HG03103 (cell line): ENCODE data around the gene MMP25.
A peak's percentile ranks its signal among the peaks of the same experiment; 100 is the strongest.
"Not testable (repeated sequence)": the region's sequence is repeated elsewhere in the genome, so short reads cannot be mapped to it uniquely, and the experiment has no call there.

Experiments used
- ATAC-seq: cut with Tn5 transposase; IDR thresholded peaks from one replicate; pipeline ENCODE4 v1.9.1; 2021; ENCODE audit warnings: low read depth; ENCODE audit not compliant: unreplicated experiment

The MMP25 gene

DNA sequence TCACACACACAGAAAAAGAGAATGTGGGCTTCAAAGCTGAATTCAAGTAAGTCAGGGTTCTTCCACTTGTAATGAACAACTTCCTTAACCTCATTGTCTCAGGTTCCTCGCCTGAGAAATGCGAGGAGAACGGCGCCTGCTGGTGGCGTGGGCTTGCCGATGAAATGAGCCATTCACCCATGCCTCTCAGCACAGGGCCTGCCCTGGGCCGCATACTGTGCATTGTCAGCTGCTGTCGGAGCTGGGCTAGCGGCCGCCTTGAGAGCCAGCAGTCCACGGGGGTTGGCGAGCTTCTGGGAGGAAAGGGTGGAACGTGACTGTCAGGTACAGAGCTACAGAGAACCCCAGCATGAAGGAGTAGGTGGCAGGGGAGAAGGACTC is 7.0 kb downstream of the MMP25 start:
- ATAC-seq, result not testable (repeated sequence)

DNA sequence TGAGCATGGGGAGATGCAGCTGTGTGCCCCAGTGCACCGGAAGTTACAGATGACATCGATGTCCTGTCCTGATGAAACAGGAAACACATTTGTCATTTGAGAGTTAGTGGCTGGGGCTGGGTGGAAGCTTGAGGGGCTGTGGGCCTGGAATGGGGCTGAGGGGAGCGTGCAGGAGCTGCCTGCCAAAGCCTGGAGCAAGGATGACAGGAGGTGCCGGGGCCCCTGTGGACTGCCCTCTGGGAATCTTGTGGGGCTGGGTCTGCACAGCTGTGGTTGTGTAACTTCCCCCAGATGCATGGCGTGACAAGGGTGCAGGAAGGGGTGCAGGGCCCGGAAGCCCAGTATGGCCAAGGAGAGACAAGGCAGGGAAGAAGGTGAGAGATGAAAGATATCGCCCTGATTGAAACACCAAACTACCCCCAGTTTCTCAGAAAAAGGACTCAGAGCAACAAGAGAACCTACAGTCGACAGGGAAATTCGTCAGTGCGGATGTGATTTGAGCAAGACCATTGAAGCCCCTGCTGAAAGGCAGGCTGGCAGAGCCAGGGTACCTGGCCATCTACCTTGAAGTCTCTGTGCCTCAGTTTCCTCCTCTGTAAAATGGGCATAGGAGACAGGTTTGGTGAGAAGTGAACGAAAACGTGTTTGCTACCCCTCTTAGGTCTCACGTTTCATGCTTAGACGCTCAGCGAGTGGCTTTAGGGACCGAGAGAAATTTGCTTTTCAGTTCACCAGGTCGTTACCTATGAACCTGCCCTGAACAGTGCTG is 8.8 kb downstream of the MMP25 start:
- ATAC-seq, result no peak

DNA sequence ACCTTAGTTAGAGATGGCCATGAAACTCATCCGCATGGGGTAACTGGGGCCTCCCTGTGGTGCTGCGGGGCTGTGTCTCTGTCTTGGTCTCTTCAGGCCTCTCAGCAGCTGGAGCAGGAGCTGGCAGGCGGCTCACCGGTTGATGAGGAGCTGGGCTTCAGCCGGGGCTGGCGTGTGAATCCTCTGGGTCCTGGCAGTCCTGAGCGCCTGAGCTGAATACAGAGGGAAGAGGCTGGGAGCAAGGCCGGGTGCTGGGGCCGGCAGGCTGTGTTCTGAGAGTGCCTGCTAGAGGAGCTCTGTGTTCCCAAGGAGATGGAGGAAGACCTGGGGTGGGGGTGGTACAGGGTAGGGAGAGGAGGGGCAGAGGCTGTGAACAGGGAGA is 9.4 kb downstream of the MMP25 start:
- not testable (repeated sequence) for ATAC-seq

DNA sequence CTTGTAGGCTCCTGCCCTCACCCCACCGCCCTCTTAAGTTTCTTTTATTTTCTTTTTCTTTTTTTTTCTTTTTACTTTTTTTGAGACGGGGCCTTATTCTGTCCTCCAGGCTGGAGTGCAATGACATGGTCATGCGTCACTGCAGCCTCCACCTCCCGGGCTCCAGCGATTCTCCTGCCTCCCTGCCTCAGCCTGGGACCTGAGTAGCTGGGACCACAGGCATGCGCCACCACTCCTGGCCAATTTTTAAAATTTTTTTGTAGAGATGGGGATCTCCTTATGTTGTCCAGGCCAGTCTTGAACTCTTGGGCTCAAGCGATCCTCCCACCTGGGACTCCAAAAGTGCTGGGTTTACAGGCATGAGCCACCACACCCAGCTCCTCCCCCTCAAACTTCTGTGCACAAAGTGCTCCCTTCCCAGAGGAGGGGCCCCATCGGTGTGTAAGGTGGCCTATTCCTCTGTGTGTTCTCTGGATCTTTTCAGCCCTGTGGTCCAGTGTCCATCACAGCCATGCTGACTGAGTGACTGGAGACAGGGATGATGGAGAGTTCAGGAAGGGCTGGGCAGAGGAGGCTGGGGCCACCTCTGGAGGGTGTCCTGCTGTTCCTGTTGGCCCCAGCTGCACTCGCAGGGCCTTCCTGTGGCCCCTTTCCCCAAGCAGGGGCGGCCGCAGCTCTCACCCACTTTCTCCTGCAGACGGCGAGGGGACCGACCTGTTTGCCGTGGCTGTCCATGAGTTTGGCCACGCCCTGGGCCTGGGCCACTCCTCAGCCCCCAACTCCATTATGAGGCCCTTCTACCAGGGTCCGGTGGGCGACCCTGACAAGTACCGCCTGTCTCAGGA is 10.2 kb downstream of the MMP25 start:
- no peak for ATAC-seq

DNA sequence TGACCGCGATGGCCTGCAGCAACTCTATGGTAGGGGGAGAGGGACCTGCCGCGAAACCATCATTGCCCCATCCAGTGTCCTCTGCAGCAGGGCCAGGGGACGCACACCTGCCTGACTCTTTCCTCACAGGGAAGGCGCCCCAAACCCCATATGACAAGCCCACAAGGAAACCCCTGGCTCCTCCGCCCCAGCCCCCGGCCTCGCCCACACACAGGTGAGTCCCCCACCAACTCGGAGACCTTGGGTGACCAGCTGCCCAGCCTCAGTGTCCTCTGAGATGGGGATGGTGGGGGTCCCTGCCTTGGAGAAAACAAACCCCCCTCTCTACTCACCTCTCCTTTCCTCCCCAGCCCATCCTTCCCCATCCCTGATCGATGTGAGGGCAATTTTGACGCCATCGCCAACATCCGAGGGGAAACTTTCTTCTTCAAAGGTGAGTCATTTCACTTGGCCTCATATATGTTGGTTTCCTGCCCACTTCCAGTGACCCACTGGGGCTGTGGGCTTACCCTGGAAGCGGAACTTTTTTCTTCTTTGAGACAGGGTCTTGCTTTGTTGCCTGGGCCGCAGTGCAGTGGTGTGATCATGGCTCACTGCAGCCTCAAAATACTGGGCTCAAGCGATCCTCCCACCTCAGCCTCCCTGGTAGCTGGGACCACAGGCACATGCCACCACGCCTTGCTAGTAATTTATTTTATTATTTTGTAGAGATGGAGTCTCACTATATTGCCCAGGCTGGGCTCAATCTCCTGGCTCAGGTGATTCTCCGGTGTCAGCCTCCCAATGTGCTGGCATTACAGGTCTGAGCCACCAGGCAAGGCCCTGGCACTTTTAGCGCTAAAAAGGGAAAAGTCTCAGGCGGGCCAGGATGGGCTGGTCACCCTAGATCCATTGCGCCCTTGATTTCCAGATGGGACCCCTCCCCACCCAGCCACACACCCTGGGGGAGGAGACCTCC is 11.1 kb downstream of the MMP25 start:
- ATAC-seq, result no peak

DNA sequence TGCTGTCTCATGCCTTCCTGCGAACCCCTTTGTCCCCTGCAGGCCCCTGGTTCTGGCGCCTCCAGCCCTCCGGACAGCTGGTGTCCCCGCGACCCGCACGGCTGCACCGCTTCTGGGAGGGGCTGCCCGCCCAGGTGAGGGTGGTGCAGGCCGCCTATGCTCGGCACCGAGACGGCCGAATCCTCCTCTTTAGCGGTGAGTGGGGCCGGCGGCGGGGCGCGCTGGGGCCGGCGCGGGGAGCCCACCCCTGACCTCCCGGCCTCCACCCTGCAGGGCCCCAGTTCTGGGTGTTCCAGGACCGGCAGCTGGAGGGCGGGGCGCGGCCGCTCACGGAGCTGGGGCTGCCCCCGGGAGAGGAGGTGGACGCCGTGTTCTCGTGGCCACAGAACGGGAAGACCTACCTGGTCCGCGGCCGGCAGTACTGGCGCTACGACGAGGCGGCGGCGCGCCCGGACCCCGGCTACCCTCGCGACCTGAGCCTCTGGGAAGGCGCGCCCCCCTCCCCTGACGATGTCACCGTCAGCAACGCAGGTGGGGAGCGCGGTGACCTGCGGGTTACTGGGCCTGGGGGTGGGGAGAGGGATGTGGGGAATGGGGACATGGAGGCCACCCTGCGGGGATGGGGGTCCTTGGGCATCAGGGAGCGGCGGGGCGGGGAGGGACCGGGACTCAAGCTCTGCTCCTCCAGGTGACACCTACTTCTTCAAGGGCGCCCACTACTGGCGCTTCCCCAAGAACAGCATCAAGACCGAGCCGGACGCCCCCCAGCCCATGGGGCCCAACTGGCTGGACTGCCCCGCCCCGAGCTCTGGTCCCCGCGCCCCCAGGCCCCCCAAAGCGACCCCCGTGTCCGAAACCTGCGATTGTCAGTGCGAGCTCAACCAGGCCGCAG is 12.0 kb downstream of the MMP25 start:
- no peak for ATAC-seq

DNA sequence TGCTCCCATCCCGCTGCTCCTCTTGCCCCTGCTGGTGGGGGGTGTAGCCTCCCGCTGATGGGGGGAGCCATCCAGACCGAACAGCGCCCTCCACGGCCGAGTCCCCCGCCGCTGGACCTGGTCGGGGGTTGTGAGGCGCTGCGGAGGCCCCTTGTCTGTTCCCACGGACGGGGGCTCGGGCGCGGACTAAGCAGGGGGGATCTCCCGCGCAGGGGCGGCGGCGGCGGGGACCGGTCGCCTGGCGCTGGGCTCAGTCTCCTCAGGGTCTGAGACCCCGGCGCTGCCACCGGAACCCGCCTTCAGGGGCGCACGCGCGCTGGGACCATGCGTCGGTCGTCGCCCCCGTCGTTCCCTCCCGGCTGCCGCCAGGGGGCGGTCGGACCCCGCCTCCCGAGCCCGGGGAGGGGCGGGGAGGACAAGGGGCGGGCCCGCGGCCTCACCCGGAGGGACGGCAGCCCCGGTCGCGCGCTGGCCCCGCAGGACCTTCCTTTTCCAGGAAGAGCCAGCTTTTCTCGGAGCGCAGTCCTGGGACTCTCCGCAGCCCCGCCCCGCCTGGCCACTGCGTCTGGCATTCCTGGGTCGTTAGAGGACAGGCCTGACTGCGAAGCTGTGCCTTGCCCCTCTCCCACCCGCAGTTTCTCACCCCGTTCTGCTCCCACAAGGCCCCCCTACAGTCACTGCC is 12.8 kb downstream of the MMP25 start:
- ATAC-seq, result peak; percentile 72

DNA sequence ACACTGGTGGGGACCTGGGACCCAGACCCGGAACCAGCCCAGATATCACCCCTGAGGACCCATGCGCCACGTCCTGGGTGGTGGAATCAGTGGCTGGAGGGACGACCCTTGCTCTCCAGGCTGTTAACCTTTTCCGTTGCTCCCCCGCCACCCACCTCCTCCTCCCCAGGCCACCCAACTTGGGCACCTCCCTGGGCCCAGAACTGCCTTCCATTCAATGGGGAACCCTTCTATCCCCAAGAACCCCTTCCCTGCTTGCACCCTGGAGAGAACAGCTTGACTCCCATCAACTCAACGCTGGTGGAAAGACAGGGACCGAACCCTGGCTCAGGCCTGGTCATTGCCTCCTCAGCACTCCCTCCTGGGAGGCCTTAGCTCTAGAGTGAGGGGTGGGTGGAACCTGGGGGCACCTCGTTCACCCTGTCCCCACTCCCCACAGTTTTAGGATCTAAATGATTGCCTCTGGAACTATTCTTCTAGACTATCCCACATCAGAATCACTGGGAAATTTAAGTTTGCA is 13.4 kb downstream of the MMP25 start:
- no peak for ATAC-seq

DNA sequence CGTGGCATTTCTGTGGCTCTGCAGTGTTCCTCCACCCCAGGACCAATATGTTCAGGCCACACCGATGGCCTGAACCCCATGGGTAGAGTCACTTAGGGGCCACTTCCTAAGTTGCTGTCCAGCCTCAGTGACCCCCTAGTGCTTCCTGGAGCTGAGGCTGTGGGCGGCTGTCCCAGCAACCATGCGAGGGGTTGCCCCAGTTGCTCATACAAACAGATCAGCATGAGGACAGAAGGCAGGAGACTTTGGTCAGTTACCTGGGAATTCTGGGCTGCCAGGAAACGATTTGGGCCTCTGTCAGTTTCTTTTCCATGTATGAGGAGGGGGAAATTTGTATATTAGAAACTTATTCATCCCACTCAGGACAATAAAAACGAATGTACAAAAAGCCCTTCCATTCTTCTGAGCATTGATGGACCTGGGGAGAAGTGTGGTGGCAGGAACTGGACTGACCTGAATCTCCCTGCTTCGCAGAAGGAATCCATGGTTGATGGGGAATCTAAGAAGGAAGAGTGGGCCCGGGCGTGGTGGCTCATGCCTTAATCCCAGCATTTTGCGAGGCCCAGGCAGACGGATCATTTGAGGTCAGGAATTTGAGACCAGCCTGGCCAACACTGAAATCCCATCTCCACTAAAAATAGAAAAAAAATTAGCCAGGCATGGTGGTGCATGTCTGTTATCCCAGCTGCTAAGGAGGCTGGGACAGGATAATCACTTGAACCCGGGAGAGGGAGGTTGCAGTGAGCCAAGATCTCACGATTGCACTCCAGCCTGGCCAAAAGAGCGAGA is 14.2 kb downstream of the MMP25 start:
- ATAC-seq, result no peak

DNA sequence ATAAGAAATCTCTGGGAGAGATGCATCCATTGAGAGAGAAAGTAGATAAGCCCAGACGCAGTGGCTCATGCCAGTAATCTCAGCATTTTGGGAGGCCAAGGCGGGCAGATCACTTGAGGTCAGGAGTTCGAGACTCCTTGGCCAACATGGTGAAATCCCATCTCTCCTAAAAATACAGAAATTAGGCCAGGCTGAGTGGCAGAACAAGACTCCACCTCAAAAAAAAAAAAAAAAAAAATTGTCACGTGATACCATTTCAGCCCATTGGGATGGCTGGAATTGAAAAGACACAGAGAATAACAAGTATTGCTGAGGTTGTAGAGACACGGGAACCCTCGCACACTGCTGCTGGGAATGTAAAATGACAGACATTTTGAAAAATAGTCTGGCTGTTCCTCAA is 16.2 kb downstream of the MMP25 start:
- ATAC-seq, result no peak

DNA sequence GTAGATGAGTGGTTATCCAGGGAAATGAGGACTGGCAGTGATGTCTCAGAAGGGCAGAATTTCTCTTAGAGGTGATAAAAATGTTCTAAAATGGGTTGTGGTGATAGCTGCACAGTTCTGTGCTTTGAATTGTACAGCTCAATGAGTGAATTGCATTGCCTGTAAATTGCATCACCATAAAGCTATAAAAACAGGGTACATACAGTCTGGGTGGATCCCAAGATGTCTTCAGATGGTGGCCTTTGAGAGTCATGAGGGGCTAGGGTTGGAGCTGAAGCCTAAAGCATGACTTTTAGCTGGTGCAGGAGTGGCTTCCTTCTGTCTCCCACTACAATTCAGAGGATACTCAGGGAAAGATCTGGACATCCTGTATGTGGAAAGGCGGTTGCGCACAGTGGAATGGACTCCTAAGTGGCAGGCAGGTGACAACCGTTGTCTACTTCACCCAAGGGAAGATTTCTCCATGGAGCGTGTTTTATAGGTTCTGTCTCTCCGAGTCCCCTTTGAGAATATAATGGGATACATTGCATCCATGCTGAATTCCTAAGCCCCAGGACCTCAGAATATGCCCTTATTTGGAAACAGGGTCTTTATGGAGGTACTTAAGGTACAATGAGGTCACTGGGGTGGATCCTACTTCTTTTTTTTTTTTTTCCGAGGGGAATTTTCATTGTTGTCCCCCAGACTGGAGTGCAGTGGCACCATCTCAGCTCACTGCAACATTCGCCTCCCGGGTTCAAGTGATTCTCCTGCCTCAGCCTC is 17.4 kb downstream of the MMP25 start:
- ATAC-seq, result no peak

DNA sequence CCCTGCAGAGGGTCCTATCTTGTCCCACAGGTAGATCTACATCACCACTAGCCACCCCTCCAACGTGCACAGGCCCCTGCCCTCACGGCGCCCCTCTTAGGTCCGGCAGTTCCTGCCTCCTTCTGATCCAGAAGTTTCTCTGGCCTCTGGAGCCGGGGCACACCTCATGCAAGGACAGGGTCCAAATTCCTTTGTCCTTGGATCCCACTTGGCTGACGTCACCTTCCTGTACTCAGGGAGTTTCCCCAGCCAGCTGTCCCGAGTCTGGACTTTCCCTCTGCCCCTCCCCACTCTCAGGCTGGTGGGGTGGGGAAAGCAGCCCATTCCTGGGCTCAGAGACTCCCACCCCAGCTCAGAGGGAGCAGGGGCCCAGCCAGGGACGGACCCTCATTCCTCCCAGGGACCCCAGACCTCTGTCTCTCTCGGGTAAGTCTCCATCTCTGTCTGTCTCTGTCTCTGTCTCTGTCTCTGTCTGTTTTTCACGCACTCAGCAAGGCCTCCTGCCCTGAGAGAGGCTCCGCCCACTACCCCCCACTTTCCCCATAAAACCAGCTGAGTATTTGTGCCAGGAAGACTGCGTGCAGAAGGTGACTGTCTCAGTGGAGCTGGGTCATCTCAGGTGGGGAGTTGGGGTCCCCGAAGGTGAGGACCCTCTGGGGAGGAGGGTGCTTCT is 18.8 kb downstream of the MMP25 start, which contains the start of gene IL32:
TSS of gene IL32 (plus strand) at position 572 of the 673 bp plus-strand sequence. CDS start 172 bp downstream, outside the sequence.
- ATAC-seq, result no peak

DNA sequence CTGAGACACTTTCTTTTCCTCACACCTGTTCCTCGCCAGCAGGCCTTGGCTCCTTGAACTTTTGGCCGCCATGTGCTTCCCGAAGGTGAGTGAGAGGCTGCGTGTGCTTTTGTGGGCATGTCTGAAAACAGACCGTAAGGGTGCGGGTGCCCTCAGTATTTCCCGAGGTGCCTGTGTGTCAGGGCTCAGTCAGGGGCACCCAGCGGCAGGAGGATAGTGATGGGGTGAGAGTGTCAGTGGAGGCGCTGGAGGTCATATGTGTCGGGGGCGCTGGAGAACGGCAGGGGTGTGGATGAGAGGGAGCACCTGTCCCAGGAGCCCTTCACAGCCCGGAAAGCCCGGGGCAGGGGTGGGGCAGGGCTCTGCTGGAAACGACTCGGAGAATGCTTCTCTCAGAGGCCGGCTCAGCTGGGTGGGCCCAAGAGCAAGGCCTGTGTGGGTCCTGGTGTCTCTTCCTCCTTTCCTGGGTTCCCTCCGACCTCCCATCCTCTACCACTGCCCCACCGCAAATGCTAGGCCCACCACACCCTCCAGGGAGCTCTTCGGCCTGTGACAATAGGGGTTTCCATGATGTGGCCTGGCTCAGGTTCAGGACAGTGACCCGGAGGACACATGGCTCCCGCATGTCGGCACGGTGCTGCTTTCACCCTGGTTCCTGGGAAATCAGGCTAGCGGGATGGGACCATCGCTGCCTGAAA is 19.5 kb downstream of the MMP25 start:
- ATAC-seq, result no peak

DNA sequence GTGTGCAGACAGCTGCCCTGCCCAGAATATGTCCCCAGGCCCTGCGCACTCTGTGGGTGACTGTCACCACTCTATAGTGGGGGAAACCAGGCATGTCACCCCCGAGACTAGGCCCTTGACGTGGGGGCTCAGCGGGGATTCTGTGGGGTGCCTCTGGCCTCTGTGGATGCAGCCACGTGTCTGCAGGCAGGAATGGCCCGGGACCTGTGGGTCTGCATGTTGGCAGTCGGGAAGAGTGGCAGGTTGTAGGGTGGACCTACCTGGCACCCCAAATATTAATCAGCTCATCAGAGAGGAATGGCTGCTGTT is 20.0 kb downstream of the MMP25 start:
- no peak for ATAC-seq

DNA sequence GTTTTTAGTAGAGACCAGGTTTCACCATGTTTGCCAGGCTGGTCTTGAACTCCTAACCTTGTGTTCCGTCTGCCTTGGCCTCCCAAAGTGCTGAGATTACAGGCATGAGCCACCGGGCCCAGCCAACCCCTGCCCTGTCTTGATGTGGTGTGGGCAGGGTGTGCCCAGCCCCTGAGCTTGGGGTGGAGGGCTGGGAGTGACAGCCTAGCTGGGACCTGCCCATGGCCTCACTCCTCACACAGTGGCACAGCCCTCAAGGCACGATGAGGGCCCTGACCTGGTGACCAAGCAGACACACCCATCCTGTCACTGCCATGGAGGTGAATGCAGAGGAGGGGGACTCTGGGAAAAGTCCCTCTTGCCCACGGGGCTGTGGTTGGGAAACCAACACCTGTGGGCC is 22.1 kb downstream of the MMP25 start:
- no peak for ATAC-seq

DNA sequence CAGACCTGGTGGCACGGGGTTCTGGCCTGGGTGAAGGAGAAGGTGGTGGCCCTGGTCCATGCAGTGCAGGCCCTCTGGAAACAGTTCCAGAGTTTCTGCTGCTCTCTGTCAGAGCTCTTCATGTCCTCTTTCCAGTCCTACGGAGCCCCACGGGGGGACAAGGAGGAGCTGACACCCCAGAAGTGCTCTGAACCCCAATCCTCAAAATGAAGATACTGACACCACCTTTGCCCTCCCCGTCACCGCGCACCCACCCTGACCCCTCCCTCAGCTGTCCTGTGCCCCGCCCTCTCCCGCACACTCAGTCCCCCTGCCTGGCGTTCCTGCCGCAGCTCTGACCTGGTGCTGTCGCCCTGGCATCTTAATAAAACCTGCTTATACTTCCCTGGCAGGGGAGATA is 22.8 kb downstream of the MMP25 start:
- ATAC-seq, result not testable (repeated sequence)
